ENCODE results near the gene L3MBTL4. TPM values are rescaled to one million over a fixed set of nuclear protein-coding genes. Genes with fewer than 3 reads are reported as not detected.

L3MBTL4 gene
- total RNA-seq, 2 experiments from 2014 or later = 0.29 to 0.31 TPM

- DNase-seq = no peak
- Mint-ChIP-seq H3K4me3 (no peak overlapping the region), H3K4me1 (ENCODE audit: low read depth) (no peaks in the 10 kb centered on the region), H3K27ac (no peak overlapping the region), H3K27me3 (no peaks in the 10 kb centered on the region), H3K9me3 (peaks cover 7% of the 10 kb centered on the region), H3K36me3 (no peaks in the 10 kb centered on the region)
- POLR2A ChIA-PET = no interaction called here
- CTCF ChIA-PET = no interaction called here
- intact Hi-C loops (cut with micrococcal nuclease) = no loop called here
Measured at GRCh38 chr18:6249788-6250187, 164.9 kb downstream of the L3MBTL4 start.

GRCh38 chr18:6249170-6249569 lies 165.5 kb downstream of the L3MBTL4 start:
- DNase-seq = no peak
- H3K27ac Mint-ChIP-seq = no peak overlapping the region
- POLR2A ChIA-PET = no interaction called here
- CTCF ChIA-PET = no interaction called here
- intact Hi-C loops (cut with micrococcal nuclease) = no loop called here
- no peaks in the 10 kb centered on the region for H3K36me3 Mint-ChIP-seq
- peaks cover 7% of the 10 kb centered on the region for H3K9me3 Mint-ChIP-seq
- no peaks in the 10 kb centered on the region for H3K27me3 Mint-ChIP-seq
- no peak overlapping the region for H3K4me3 Mint-ChIP-seq
- no peaks in the 10 kb centered on the region for H3K4me1 Mint-ChIP-seq (ENCODE audit: low read depth)

DNA sequence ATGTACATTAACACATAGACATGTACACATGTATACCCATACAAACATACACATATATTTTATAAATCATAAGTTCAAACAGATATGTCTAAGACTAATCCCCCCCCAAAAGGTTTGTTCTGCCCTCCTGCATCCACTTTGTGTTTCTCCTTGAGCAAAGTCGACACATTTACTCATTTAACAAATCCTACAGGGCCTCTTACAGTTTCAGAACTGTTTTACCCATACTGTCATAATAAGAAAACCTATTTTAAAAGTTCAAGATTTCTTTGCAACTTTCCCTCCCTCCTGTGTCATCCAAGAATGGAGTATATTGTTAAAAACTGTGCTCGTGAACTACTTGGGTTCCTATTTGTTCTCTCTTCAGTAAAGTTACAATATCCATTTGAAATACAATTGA lies 166.7 kb downstream of the L3MBTL4 start:
- ChIA-PET POLR2A (no interaction called here), CTCF (no interaction called here)
- no peak for DNase-seq

DNA sequence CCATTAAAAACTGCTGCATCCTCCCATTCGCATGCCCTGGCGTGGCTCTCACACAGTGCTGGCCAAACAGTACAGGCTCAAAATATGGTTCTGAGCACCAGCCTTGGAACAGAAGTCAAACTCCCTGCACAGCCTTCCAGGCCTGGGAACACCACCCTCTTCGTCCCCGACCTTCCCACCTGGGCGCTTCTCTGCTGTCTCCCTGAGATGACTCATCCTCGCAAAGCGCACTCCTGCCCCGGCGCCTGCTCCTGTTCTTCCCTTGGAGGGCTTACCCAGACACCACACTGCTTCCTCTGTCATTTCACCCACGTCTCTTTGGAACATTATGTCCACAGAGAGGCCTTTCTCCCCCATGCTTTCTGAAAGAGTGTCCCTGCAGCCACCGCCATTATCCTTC lies 172.7 kb downstream of the L3MBTL4 start:
- DNase-seq = no peak

More for the DNA sequence above, 166.7 kb downstream of the L3MBTL4 start:
- Mint-ChIP-seq H3K4me1 (ENCODE audit: low read depth) (no peaks in the 10 kb centered on the region), H3K27ac (no peak overlapping the region), H3K9me3 (peaks cover 5% of the 10 kb centered on the region), H3K27me3 (no peaks in the 10 kb centered on the region), H3K36me3 (no peaks in the 10 kb centered on the region), H3K4me3 (no peak overlapping the region)
- intact Hi-C loops (cut with micrococcal nuclease) = no loop called here

DNA sequence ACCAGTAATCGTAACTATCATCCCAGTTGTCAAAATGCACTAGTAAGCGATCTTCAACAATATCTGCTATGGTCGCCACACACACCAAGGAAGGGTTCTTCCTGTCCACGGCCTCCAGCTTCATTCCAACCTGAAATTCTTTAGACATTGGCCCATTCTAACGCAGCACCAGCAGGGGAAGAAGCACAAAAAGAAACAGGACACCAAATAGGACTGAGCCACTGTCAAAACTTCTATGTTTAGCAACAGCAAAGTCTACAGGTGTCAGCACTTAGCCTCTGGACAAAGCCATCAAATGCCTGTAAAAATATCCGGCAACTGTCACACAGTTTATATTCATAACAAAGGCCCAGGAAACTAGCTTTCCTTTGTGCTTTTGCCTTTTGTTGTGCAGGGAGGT lies 175.0 kb downstream of the L3MBTL4 start:
- no peak overlapping the region for H3K4me3 Mint-ChIP-seq
- H3K4me1 Mint-ChIP-seq (ENCODE audit: low read depth) = no peaks in the 10 kb centered on the region
- H3K36me3 Mint-ChIP-seq = no peaks in the 10 kb centered on the region

More for the DNA sequence above, 172.7 kb downstream of the L3MBTL4 start:
- H3K4me1 Mint-ChIP-seq (ENCODE audit: low read depth) = no peaks in the 10 kb centered on the region
- ChIA-PET CTCF (no interaction called here), POLR2A (no interaction called here)
- no peak overlapping the region for H3K27ac Mint-ChIP-seq
- H3K27me3 Mint-ChIP-seq = no peaks in the 10 kb centered on the region
- no peaks in the 10 kb centered on the region for H3K9me3 Mint-ChIP-seq
- H3K36me3 Mint-ChIP-seq = no peaks in the 10 kb centered on the region
- no peak overlapping the region for H3K4me3 Mint-ChIP-seq
- intact Hi-C loops (cut with micrococcal nuclease) = no loop called here

DNA sequence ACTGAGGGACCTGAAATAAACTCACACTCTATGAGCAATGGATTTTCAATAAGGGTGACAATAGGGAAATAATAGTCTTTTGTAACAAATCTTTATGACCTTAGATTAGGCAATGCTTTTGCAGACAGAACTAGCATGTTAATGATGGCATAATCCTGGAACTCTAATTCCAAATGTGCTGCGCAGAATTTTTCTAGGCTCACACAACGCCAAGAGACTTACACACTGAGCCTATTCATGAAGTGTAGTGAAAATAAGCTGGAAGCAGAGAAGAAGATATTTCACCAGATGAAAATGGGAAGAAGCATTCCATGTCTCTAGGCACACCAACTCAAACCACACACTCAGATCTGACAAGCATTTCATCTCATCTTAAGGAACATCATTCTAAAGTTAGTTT lies 178.5 kb downstream of the L3MBTL4 start:
- POLR2A ChIA-PET = no interaction called here
- no peaks in the 10 kb centered on the region for H3K27me3 Mint-ChIP-seq
- DNase-seq = no peak
- CTCF ChIA-PET = no interaction called here
- H3K9me3 Mint-ChIP-seq = peaks cover 10% of the 10 kb centered on the region
- H3K4me3 Mint-ChIP-seq = no peak overlapping the region
- no peaks in the 10 kb centered on the region for H3K4me1 Mint-ChIP-seq (ENCODE audit: low read depth)
- intact Hi-C loops (cut with micrococcal nuclease) = no loop called here
- H3K36me3 Mint-ChIP-seq = no peaks in the 10 kb centered on the region
- H3K27ac Mint-ChIP-seq = no peak overlapping the region

More for the DNA sequence above, 175.0 kb downstream of the L3MBTL4 start:
- no peak for DNase-seq
- ChIA-PET CTCF (no interaction called here), POLR2A (no interaction called here)
- Mint-ChIP-seq H3K9me3 (peaks cover 2% of the 10 kb centered on the region), H3K27me3 (no peaks in the 10 kb centered on the region), H3K27ac (no peak overlapping the region)
- intact Hi-C loops (cut with micrococcal nuclease) = no loop called here

GRCh38 chr18:6222271-6222670 lies 192.4 kb downstream of the L3MBTL4 start:
- Mint-ChIP-seq H3K4me3 (no peak overlapping the region), H3K36me3 (no peaks in the 10 kb centered on the region), H3K27ac (no peak overlapping the region), H3K9me3 (peaks cover 13% of the 10 kb centered on the region), H3K27me3 (no peaks in the 10 kb centered on the region), H3K4me1 (ENCODE audit: low read depth) (no peaks in the 10 kb centered on the region)
- ChIA-PET CTCF (no interaction called here), POLR2A (no interaction called here)
- no peak for DNase-seq
- intact Hi-C loops (cut with micrococcal nuclease) = no loop called here

DNA sequence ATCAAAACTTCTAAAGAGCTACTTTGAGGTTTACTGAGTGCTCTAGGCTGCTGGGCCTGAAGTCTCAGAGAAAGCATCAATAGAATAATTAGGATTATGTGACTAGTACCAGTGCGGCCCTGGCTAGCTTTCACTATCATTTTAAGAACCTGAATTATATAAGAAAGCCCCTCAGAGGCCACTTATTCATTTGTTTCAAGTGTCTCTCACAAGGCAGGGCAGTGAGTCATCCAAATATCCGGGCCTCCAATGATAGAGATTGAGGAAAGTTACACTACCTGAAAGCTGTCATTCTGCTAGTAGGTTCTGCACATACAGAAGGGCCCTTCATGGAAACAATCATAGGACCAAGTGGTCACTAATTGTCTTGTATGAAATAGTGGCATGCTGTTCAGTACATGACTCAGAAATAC lies 193.1 kb downstream of the L3MBTL4 start:
- no peak overlapping the region for H3K27ac Mint-ChIP-seq
- ChIA-PET POLR2A (no interaction called here), CTCF (no interaction called here)
- H3K36me3 Mint-ChIP-seq = no peaks in the 10 kb centered on the region
- intact Hi-C loops (cut with micrococcal nuclease) = no loop called here
- no peaks in the 10 kb centered on the region for H3K4me1 Mint-ChIP-seq (ENCODE audit: low read depth)
- peaks cover 13% of the 10 kb centered on the region for H3K9me3 Mint-ChIP-seq
- DNase-seq = no peak
- H3K27me3 Mint-ChIP-seq = no peaks in the 10 kb centered on the region
- no peak overlapping the region for H3K4me3 Mint-ChIP-seq

DNA sequence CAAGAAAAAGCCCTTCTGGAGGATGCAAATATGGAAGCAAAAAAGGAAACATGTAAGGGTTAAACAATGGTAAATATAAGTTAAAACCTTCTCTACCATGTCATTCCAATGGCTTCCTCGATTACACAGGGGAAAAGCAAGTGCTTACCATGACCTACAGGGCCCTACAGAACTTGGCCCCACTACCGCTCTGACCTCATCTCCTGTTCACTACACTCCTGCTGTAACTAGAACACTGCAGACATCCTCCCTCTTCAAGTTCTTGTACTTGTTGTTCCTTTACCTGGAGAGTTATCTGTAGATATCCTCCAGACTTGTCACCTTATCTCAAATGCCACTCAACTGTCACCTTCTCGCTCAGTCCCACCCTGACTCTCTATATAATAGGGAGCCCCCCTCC lies 194.6 kb downstream of the L3MBTL4 start:
- no peak for DNase-seq
- Mint-ChIP-seq H3K27ac (no peak overlapping the region), H3K27me3 (no peaks in the 10 kb centered on the region), H3K9me3 (peaks cover 10% of the 10 kb centered on the region), H3K4me3 (no peak overlapping the region), H3K36me3 (no peaks in the 10 kb centered on the region), H3K4me1 (ENCODE audit: low read depth) (no peaks in the 10 kb centered on the region)
- ChIA-PET CTCF (no interaction called here), POLR2A (no interaction called here)
- intact Hi-C loops (cut with micrococcal nuclease) = no loop called here

DNA sequence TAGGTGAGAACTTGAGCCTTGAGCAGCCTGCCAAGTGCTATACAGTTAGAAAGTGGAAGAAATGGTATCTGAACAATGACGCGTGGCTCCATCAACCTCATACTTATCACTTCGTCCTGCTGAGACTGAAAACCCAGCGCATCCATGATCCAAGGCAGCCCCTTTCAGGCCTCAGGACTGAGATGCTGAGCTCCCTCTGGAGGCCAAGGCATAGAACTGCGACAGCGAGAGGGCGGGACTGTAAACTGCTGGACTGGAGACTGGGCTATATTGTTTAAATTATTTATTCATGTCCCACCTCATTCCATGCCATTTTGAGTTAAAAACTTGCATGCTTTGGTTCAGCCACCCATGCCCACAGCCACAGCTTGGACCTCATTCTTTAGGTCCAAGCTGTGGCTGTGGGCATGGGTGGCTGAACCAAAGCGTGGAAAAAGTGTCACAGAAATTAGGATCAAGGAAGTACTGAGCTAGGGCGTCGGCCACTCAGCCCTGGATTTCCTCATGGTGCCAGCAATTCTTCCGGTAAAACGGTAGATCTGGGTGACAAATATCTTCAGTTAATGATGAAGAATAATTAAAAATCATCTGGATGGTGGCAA lies 195.5 kb downstream of the L3MBTL4 start:
- intact Hi-C loops (cut with micrococcal nuclease) = no loop called here
- Mint-ChIP-seq H3K27ac (no peak overlapping the region), H3K4me1 (ENCODE audit: low read depth) (no peaks in the 10 kb centered on the region), H3K36me3 (no peaks in the 10 kb centered on the region), H3K27me3 (no peaks in the 10 kb centered on the region), H3K9me3 (peaks cover 3% of the 10 kb centered on the region), H3K4me3 (no peak overlapping the region)
- ChIA-PET POLR2A (no interaction called here), CTCF (no interaction called here)
- no peak for DNase-seq

DNA sequence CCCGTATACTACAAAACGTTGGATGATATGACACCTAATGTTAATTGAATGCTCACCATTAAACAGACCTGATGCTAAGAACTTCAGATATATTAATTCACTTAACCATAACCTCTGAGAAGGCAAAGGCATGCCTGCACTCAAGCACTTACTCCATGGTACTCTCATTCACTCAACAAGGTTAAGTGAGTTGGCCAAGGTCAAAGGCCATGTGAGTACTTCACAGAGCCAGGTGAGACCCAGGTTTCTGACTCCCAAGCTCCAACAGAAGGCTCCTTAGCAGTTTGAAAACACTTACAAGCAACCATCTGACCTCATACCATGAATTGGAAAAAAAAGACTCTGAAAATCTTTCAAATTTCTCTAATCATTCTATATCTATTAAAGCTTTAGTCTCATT lies 198.8 kb downstream of the L3MBTL4 start:
- Mint-ChIP-seq H3K36me3 (no peaks in the 10 kb centered on the region), H3K9me3 (peaks cover 3% of the 10 kb centered on the region), H3K4me3 (no peak overlapping the region), H3K4me1 (ENCODE audit: low read depth) (no peaks in the 10 kb centered on the region), H3K27me3 (no peaks in the 10 kb centered on the region), H3K27ac (no peak overlapping the region)
- intact Hi-C loops (cut with micrococcal nuclease) = no loop called here
- ChIA-PET CTCF (no interaction called here), POLR2A (no interaction called here)
- no peak for DNase-seq

DNA sequence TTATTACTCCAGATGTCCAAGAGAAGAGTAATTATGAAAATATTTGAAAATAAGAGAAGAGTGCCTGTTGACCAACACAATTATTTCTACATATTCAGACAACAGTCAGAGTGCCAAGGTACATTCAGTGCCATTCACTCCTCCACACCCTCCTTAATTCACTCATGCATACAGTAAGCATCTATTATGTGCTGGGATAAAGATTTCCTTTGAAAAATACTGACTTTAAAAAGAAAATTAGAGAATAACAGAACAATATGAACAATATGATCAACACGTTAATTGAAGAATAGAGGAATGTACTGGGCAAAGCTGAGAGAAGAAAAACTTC lies 203.6 kb downstream of the L3MBTL4 start:
- Mint-ChIP-seq H3K4me1 (ENCODE audit: low read depth) (no peaks in the 10 kb centered on the region), H3K36me3 (no peaks in the 10 kb centered on the region), H3K4me3 (no peak overlapping the region), H3K27ac (no peak overlapping the region), H3K9me3 (no peaks in the 10 kb centered on the region), H3K27me3 (no peaks in the 10 kb centered on the region)
- no peak for DNase-seq
- POLR2A ChIA-PET = no interaction called here
- intact Hi-C loops (cut with micrococcal nuclease) = no loop called here
- CTCF ChIA-PET = no interaction called here

DNA sequence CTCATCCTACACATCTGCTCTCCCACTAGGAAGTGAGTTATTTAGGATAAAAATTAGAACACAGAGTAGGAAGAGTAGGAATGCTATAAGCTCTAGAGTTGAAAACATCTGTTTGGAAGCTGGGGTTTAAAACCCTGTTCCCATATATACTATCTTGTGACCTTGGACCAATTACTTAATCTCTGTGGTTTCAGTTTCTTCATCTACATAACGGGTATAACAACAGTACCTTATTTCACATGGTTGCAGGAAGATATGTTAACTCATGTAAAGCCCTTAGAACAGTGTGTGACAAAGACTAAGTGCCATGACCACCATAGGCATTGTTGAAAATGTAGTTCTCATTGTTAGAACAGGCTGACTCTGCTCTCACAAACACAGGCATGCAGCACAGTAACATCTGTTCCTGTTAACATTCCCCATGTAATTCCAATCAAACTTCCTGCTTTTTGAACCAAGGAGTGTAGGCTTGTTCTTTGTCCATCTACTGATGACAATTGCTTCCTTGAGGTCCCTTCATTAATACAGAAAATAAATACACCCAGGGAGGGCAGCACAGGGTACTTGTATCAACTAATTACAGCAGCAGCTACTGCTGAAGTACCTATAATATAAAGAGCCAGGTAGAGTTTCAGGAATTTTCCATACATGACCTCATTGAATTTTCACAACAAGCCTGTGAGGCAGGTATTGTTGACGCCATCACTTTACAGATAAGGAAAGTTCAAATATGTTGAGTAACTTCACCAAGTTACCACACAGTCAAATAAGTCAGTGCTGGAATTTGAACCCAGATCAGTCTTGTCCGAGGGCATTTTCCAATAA lies 204.2 kb downstream of the L3MBTL4 start:
- no peaks in the 10 kb centered on the region for H3K36me3 Mint-ChIP-seq
- no peaks in the 10 kb centered on the region for H3K4me1 Mint-ChIP-seq (ENCODE audit: low read depth)
- no peak overlapping the region for H3K4me3 Mint-ChIP-seq
- DNase-seq = no peak
- ChIA-PET POLR2A (no interaction called here), CTCF (no interaction called here)
- no peaks in the 10 kb centered on the region for H3K27me3 Mint-ChIP-seq
- intact Hi-C loops (cut with micrococcal nuclease) = no loop called here
- H3K9me3 Mint-ChIP-seq = no peaks in the 10 kb centered on the region
- H3K27ac Mint-ChIP-seq = no peak overlapping the region

Measured in activated CD4-positive, alpha-beta memory T cell treated with anti-CD3 and anti-CD28 coated beads for 36 hours (primary cell).